Loucy (cell line): ENCODE measurements around the gene C1QC.

Experiments used
- CTCF ChIP-seq: fragments of 200-600 bp; sonication (generic); conservative IDR thresholded peaks from 2 replicates; pipeline ENCODE4 v1.5.1; 2014; ENCODE audit warnings: mild to moderate bottlenecking, antibody characterized with exemption, low read length
- EZH2phosphoT487 ChIP-seq: fragments of 200-600 bp; IDR thresholded peaks from 2 replicates; pipeline ENCODE4 v1.6.1; 2018; ENCODE audit warnings: antibody characterized with exemption, mild to moderate bottlenecking, moderate library complexity, borderline replicate concordance

- TF ChIP-seq CTCF (no peak), EZH2phosphoT487 (no peak)
Observed at GRCh38 chr1:22598736-22599135, 44.7 kb upstream of the C1QC start.
